Measurements from ENCODE around the gene RNF157. TPM values are rescaled to one million over a fixed set of nuclear protein-coding genes. Genes with fewer than 3 reads are reported as not detected.

RNF157 gene
- total RNA-seq, 3 donors from 2014 or later = 11.6 to 45.8 (median 17.5) TPM

DNA sequence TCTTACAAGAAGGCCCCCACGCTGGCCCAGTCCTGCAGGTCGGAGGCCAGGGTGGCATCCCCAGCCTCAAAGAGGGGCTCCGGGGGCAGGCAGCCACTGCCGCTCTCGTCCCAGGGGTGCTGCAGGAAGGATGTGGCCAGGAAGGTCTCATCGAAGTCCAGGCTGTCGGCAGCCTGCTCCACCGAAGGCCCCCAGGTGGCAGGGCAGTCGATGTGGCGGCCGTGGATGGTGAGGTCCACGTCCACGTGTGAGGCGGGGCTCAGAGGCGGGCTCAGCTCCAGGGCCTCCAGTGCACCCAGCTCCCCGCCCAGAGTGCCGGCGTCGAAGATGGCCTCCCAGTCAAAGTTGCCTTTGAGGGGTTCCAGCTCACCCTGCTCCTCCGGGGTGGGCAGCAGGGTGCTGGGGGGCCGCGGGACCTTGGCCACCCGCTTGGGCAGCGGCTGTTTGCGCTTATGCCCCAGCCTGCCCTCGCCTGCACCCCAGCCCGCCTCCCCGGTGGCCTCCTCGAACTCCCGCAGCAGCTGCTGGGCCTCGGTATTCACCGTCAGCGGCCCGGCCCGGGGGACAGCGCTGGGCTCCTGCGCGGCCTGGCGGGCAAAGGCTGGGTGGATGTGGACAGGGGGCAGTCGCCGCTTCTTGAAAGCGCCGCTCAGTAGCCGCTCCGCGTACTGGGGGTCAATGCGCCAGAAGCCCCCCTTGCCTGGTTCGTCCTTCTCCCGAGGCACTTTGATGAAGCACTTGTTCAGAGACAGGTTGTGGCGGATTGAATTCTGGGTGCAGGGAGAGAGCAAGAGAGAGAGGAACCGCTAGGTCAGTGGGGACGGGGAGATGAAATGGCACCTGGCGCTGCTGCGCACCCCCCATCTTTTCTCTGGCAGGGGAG is 102.7 kb downstream of the RNF157 start:
- peaks cover 19% of the 10 kb centered on the region for H3K4me1 ChIP-seq (ENCODE audit: low read depth)
- no peaks in the 10 kb centered on the region for H3K9me3 ChIP-seq
- ATAC-seq = no peak
- intact Hi-C loops (cut with DNase I, micrococcal nuclease) = no loop called here
- no peaks in the 10 kb centered on the region for H3K36me3 ChIP-seq (ENCODE audit: low read depth)
- TF ChIP-seq CTCF (IDR thresholded peaks at IDR 0.05) = no peak
- H3K4me3 ChIP-seq = no peak overlapping the region
- no peak for DNase-seq

DNA sequence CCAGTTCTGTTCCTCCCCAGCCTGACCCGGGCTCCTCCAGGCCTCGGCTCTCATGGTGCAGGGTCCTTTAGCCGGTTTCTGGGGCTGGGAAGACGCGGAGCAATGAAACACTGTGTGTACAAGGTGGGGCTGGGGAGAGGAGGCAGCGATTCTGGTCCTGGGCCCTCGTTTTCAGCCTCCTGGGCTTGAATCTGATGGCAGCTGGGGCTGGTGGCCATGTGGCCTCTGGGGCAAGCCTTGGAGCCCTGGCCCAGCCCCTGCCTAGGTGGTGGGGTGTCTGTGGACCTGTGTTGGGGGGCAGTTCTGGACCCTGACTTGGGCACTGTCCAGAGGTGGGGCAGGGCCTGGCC is 103.3 kb downstream of the RNF157 start:
- Histone ChIP-seq H3K4me1 (ENCODE audit: low read depth) (peaks cover 20% of the 10 kb centered on the region), H3K4me3 (no peak overlapping the region), H3K36me3 (ENCODE audit: low read depth) (no peaks in the 10 kb centered on the region), H3K9me3 (no peaks in the 10 kb centered on the region)
- ATAC-seq = no peak
- TF ChIP-seq CTCF (IDR thresholded peaks at IDR 0.05) = no peak
- DNase-seq = no peak
- intact Hi-C loops (cut with DNase I, micrococcal nuclease) = no loop called here

DNA sequence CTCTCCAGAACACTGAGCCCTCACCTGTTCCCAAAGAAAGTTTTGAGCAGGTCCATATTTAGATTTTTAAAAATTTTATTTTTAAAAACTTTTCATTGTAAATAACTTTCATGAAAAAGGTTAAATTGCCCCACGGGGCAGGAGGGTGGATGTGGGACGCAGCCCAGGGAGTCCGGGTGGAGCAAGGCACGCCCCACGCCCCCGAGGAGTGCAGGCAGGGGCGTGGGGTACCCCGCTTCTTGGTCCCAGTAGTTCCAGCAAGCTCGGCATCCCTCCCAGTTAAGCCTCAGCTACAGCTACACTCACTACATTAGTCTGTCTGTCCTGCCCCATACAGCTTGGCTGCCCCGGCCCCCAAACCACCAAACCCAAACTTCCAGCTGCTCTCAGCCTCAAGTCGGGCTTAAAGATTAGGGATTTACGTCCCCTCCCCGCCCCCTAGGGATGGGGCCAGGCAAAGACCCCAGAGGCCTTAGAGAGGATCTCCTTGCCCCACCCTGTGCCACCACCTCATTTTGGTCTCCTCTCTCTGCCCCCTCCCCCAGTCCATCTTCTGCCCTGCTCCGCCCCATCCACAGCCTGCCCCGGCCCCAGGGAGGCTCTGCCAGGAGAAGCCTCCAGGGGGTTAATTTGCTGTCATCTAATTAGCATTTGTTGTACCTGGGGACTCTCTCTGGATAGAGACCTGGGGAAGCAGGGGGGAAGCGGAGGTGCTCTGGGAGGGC is 103.9 kb downstream of the RNF157 start:
- Histone ChIP-seq H3K9me3 (no peaks in the 10 kb centered on the region), H3K4me1 (ENCODE audit: low read depth) (peaks cover 18% of the 10 kb centered on the region), H3K4me3 (no peak overlapping the region), H3K36me3 (ENCODE audit: low read depth) (no peaks in the 10 kb centered on the region)
- intact Hi-C loops (cut with DNase I, micrococcal nuclease) = no loop called here
- TF ChIP-seq CTCF (IDR thresholded peaks at IDR 0.05) = no peak
- ATAC-seq (no peak), DNase-seq (no peak)

DNA sequence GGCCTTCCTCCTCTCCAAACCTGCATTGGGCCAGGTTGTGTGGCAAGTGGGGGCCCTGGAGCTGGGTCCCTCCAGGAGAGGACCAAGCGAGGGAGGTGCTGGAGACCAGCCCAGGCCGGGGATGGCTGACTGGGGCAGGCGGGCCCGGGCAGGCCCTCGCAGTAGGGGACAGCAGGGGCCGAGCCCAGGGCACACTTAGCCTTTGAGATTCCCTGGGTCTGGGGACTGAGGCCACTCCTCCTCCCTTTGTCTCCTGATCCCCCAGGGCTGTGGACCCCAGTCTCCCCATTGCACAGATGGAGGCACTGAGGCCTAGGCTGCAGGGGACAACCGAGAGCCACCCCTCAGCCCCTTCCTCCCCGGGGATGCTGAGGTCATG is 104.5 kb downstream of the RNF157 start:
- ATAC-seq (no peak), DNase-seq (no peak)
- intact Hi-C loops (cut with DNase I, micrococcal nuclease) = no loop called here
- Histone ChIP-seq H3K9me3 (no peaks in the 10 kb centered on the region), H3K4me1 (ENCODE audit: low read depth) (peaks cover 13% of the 10 kb centered on the region), H3K36me3 (ENCODE audit: low read depth) (no peaks in the 10 kb centered on the region), H3K4me3 (no peak overlapping the region)
- no peak for TF ChIP-seq CTCF (IDR thresholded peaks at IDR 0.05)

DNA sequence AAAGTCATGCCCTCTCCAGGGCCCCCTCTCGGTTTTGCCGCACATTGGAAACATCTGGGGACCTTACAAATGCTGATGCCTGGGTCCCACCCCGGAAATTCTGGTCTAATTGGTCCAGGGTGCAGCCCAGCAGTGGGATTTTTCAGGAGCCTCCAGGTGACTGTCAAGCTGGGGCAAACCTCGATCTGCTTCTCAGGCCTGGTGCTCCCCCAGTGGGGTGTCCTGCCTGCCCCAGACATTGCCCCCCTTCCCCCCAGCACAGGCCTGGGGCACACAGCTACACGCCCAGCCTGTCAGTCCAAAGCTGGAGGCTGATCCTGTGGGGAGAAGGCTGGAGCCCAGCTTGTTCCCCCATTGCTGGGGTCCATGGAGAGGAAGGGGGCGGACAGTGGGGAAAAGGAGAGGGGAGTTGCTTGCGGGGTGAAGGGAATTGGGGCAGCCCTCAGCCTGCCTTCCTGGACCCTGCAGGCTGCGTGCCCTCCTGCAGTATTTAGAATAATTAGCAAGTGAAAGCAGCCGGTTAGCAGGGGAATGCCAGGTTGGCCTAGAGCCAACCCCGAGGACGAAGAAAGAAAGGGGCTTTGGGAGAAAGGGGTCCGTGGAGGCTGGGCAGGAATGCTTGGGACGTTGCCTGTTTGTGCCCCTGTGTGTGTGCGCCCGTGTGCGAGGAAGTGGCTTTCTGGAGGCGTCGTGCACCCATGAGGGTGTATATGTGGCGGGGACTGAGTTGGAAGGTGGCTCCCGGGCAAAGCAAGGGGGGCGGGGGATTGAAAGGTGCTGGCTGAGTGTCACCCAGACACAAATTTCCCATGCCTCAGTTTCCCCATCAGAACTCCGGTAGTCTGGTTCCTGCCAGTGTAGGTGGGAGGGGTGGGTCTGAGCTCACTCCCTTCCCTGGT is 105.1 kb downstream of the RNF157 start:
- ATAC-seq (no peak), DNase-seq (no peak)
- Histone ChIP-seq H3K36me3 (ENCODE audit: low read depth) (no peaks in the 10 kb centered on the region), H3K4me1 (ENCODE audit: low read depth) (peaks cover 9% of the 10 kb centered on the region), H3K4me3 (no peak overlapping the region), H3K9me3 (no peaks in the 10 kb centered on the region)
- TF ChIP-seq CTCF (IDR thresholded peaks at IDR 0.05) = no peak
- intact Hi-C loops (cut with DNase I, micrococcal nuclease) = no loop called here

Data from mucosa of descending colon (tissue), 3 donors.